K562 (cell line): ENCODE results near the gene DTNA.

Experiments used
- FOXM1 ChIP-seq, 2 experiments: fragments of 450-650 bp in 1 of 2; sonication (generic) in 1 of 2; formaldehyde crosslinking in 1 of 2; IDR thresholded peaks; 2 replicates each; pipeline versions ENCODE4 v1.6.1 to v1.9.0; 2017 to 2022; ENCODE audit warnings: low read depth in 2 of 2, mild to moderate bottlenecking in 2 of 2, missing genetic modification reagents in 1 of 2, moderate library complexity in 1 of 2
- STAG1 ChIP-seq: sonication (generic); formaldehyde crosslinking; IDR thresholded peaks from 2 replicates; pipeline ENCODE4 v1.5.0; 2020; ENCODE audit warnings: missing genetic modification reagents, borderline replicate concordance
- TF ChIP-seq, protein P1 (sequence below): sonication (generic); formaldehyde crosslinking; IDR thresholded peaks from 2 replicates; pipeline ENCODE4 v1.8.0; 2022; ENCODE audit warnings: mild to moderate bottlenecking, missing genetic modification reagents

DNA sequence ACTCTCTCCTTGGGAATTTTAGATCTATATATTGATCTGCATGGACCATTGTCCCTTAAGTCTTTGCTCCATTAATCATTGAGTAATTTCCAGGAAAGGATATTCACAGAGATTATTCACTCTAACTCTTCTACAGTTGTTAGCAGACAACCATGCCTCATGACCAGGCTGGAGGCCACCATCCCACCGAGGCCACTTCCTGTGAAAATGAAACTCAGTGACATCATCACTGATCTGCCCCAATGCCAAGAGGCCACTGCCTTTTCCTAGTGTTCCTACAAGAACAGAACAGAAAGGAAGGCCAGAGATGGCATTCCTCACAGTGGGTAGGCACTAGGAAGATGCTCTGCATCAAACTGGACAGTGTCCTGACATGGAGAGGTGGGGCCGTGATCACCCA is 161.3 kb downstream of the DTNA start:
- TF ChIP-seq, protein P1, sequence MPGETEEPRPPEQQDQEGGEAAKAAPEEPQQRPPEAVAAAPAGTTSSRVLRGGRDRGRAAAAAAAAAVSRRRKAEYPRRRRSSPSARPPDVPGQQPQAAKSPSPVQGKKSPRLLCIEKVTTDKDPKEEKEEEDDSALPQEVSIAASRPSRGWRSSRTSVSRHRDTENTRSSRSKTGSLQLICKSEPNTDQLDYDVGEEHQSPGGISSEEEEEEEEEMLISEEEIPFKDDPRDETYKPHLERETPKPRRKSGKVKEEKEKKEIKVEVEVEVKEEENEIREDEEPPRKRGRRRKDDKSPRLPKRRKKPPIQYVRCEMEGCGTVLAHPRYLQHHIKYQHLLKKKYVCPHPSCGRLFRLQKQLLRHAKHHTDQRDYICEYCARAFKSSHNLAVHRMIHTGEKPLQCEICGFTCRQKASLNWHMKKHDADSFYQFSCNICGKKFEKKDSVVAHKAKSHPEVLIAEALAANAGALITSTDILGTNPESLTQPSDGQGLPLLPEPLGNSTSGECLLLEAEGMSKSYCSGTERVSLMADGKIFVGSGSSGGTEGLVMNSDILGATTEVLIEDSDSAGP = no peak
- no peak for TF ChIP-seq STAG1 (CRISPR knock-in tag)
- no peak for TF ChIP-seq FOXM1 (IDR thresholded peaks at IDR 0.05; ENCODE audit: low read depth)
- TF ChIP-seq FOXM1 (CRISPR knock-in tag; IDR thresholded peaks at IDR 0.05; ENCODE audit: low read depth) = no peak
